ENCODE measurements around the gene TOM1L2. TPM values are rescaled to one million over a fixed set of nuclear protein-coding genes. Genes with fewer than 3 reads are reported as not detected.

TOM1L2 gene
- total RNA-seq, 4 donors from 2014 or later, result 55.5 to 118 (median 73.3) TPM

Small RNAs within 50 kb of the gene (small RNA-seq; reads per million reads assigned to genes)
- gene MIR33B (0.50 to 2.3 (median 1.1) reads per million in 4 donors), gene MIR6777 (0.27 to 0.60 (median 0.46) reads per million in 4 donors)

Other genes with a start within 250 kb of the TOM1L2 start
- 100 to 1,000 TPM in 2 of 4 donors, 10 to 100 TPM in 2; 55.0 to 137 (median 108) TPM for gene SREBF1, start 135.4 kb downstream of the TOM1L2 start, total RNA-seq
- gene DRC3, start 462 bp upstream of the TOM1L2 start, total RNA-seq, result 1 to 10 TPM in 2 of 4 donors, under 1 TPM in 2; 0.11 to 2.5 (median 1.3) TPM
- gene ATPAF2, start 66.8 kb upstream of the TOM1L2 start, total RNA-seq, result 10 to 100 TPM; 15.8 to 26.9 (median 20.7) TPM
- gene GID4, start 67.0 kb upstream of the TOM1L2 start, total RNA-seq, result 10 to 100 TPM in 2 of 4 donors, 1 to 10 TPM in 2; 7.5 to 18.1 (median 11.6) TPM
- gene DRG2, start 115.5 kb upstream of the TOM1L2 start, total RNA-seq, result 10 to 100 TPM; 31.8 to 45.4 (median 37.9) TPM
- 1 to 10 TPM in 1 of 4 donors, under 1 TPM in 2, not detected in 1; 0.18 to 1.7 (median 0.30) TPM for gene MYO15A, start 136.4 kb upstream of the TOM1L2 start, total RNA-seq
- gene ALKBH5, start 211.4 kb upstream of the TOM1L2 start, total RNA-seq, result 10 to 100 TPM; 55.8 to 58.9 (median 56.9) TPM